Ovary (tissue), 9 donors: ENCODE measurements around the gene FAM114A2. TPM values are rescaled to one million over a fixed set of nuclear protein-coding genes. Genes with fewer than 3 reads are reported as not detected.

Experiments used
- DNase-seq, 5 donors: peaks; one replicate each; pipeline ENCODE4 v3.0.0-alpha.2; 2019 to 2020
- H3K27ac ChIP-seq, 2 donors: fragments of 200-600 bp; one replicate each; pipeline versions ENCODE4 v1.5.1 to v1.8.0; 2019 to 2022
- H3K27me3 ChIP-seq: fragments of 200-600 bp; one replicate; pipeline ENCODE4 v1.8.0; 2022
- H3K36me3 ChIP-seq: fragments of 200-600 bp; sonication (generic); one replicate; pipeline ENCODE4 v1.5.1; 2019
- H3K4me1 ChIP-seq: one replicate; pipeline ENCODE4 v1.8.1; 2013; ENCODE audit warnings: mild to moderate bottlenecking, moderate library complexity; ENCODE audit not compliant: insufficient read depth
- H3K4me3 ChIP-seq: fragments of 200-600 bp; sonication (generic); one replicate; pipeline ENCODE4 v1.5.1; 2017
- H3K9me3 ChIP-seq, 2 donors: fragments of 200-600 bp in 1 of 2; sonication (generic) in 1 of 2; one replicate each; pipeline versions ENCODE4 v1.5.1 to v1.8.1; 2013 to 2019; ENCODE audit warnings: mild to moderate bottlenecking in 1 of 2, moderate library complexity in 1 of 2
- CTCF ChIP-seq, 3 donors: fragments of 450-650 bp in 2 of 3; fragments of 200-600 bp in 1 of 3; IDR thresholded peaks; one replicate each; pipeline versions ENCODE4 v1.5.1 to v1.8.0; 2016 to 2022; ENCODE audit warnings: antibody characterized with exemption in 3 of 3, mild to moderate bottlenecking in 1 of 3
- EP300 ChIP-seq: sonication (generic); formaldehyde crosslinking; IDR thresholded peaks from one replicate; pipeline ENCODE4 v1.6.1; 2017; ENCODE audit warnings: antibody characterized with exemption
- POLR2A ChIP-seq: fragments of 450-650 bp; IDR thresholded peaks from one replicate; pipeline ENCODE4 v1.6.1; 2017; ENCODE audit warnings: antibody characterized with exemption, mild to moderate bottlenecking, moderate library complexity
- WGBS, 3 donors: extraction: QIAGEN DNeasy Blood & Tissue Kit in 1 of 3; methylation state at CpG; one replicate each; pipeline versions ENCODE4 v1.1.5 to v1.1.7; 2013 to 2017; 5-methylcytosine and 5-hydroxymethylcytosine counted together
- intact Hi-C, 4 donors: fragments of 100-400 bp; cut with DNase I; formaldehyde crosslinking; loops; one replicate each; pipeline versions ENCODE4 v1.11.0 to v1.15.1; 2022 to 2023
- polyA plus RNA-seq, 2 donors: library from polyadenylated mRNA; stranded (reverse); fragments of 200-250 nt in 1 of 2; fragments of 350-450 nt in 1 of 2; fragmentation: Illumina TruSeq in 1 of 2; extraction: RNeasy Lipid Tissue Mini Kit (QIAGEN cat#74804) in 1 of 2; gene quantifications; one replicate each; pipeline ENCODE4 v1.2.3, GENCODE V29; 2013 to 2014
- total RNA-seq, 7 donors: library from RNA; depleted of rRNA in 2 of 7; stranded (reverse); fragments of >200 nt in 2 of 7; fragmentation: NEBNext Ultra II Directional in 3 of 7; extraction: Animal tissue kit (Norgen Biotek cat#: 25700) in 3 of 7; gene quantifications; one replicate each; pipeline versions ENCODE4 v1.1.0 to v1.2.4, GENCODE V29; 2016 to 2023
- donor health status: DM: no; HTN: no; CAD: no; lungs with moderate emphysema.
- donor health status: DM: no; HTN: no; CAD: no.
- donor health status: Bipolar disorder and iron deficiency.
- donor health status: DM: yes; HTN: yes; CAD: no.
- donor health status: DM: no; HTN: no; CAD: no.
- donor health status: DM: yes; HTN: yes; CAD: no.

Gene FAM114A2
- total and polyA plus RNA-seq, 9 donors, result 9.6 to 63.3 (median 33.1) TPM

GRCh38 chr5:154039458-154039829 is 734 bp upstream of the FAM114A2 start:
- Histone ChIP-seq H3K4me3 (peak overlapping the region; percentile 78), H3K27me3 (no peaks in the 10 kb centered on the region), H3K4me1 (peaks cover 4% of the 10 kb centered on the region), H3K9me3 (no peaks in the 10 kb centered on the region), H3K36me3 (no peaks in the 10 kb centered on the region), H3K27ac (no peak overlapping the region)
- WGBS, 3 donors, result 18 to 34% (median 18%) methylated on average over 1 of the region's 1 CpG
- intact Hi-C loops, result no loop called here
- DNase-seq, result no peak
- TF ChIP-seq POLR2A (no peak), EP300 (no peak), CTCF (IDR thresholded peaks at IDR 0.05) (no peak)

- Histone ChIP-seq H3K27me3 (no peaks in the 10 kb centered on the region), H3K4me1 (peaks cover 4% of the 10 kb centered on the region), H3K36me3 (no peaks in the 10 kb centered on the region), H3K27ac (peak overlapping the region; percentile 5 to 50), H3K4me3 (peak overlapping the region; percentile 78), H3K9me3 (no peaks in the 10 kb centered on the region)
- intact Hi-C loops, result no loop called here
- DNase-seq, result peak in 1 of 5 donors; percentile 37
- WGBS, 3 donors, result 0 to 1% (median 0%) methylated on average over 22 of the region's 22 CpGs
- no peak for TF ChIP-seq EP300
- no peak for TF ChIP-seq CTCF (IDR thresholded peaks at IDR 0.05)
- no peak for TF ChIP-seq POLR2A
Observed at GRCh38 chr5:154038261-154038706, 426 bp downstream of the FAM114A2 start.

- Histone ChIP-seq H3K27me3 (no peaks in the 10 kb centered on the region), H3K36me3 (no peaks in the 10 kb centered on the region), H3K4me3 (no peak overlapping the region), H3K27ac (no peak overlapping the region), H3K9me3 (no peaks in the 10 kb centered on the region), H3K4me1 (peaks cover 4% of the 10 kb centered on the region)
- 92 to 95% (median 94%) methylated on average over 3 of the region's 3 CpGs for WGBS, 3 donors
- TF ChIP-seq POLR2A (no peak), CTCF (IDR thresholded peaks at IDR 0.05) (no peak), EP300 (no peak)
- no peak for DNase-seq
- intact Hi-C loops, result no loop called here
Observed at GRCh38 chr5:154034944-154035343, 3.8 kb downstream of the FAM114A2 start.

GRCh38 chr5:154031937-154032489 is 6.7 kb downstream of the FAM114A2 start:
- H3K27me3 ChIP-seq, result no peaks in the 10 kb centered on the region
- intact Hi-C loops, result no loop called here
- DNase-seq, result no peak
- 80 to 90% (median 86%) methylated on average over 2 of the region's 2 CpGs for WGBS, 3 donors
- H3K36me3 ChIP-seq, result no peaks in the 10 kb centered on the region
- H3K4me3 ChIP-seq, result no peak overlapping the region
- TF ChIP-seq POLR2A (no peak), CTCF (IDR thresholded peaks at IDR 0.05) (no peak), EP300 (no peak)
- H3K4me1 ChIP-seq, result no peaks in the 10 kb centered on the region
- no peaks in the 10 kb centered on the region for H3K9me3 ChIP-seq
- no peak overlapping the region for H3K27ac ChIP-seq
